ENCODE measurements around the gene PRKAB2. TPM values are rescaled to one million over a fixed set of nuclear protein-coding genes. Genes with fewer than 3 reads are reported as not detected.
"Not testable (repeated sequence)": the region's sequence is repeated elsewhere in the genome, so short reads cannot be mapped to it uniquely, and the experiment has no call there.

PRKAB2 gene, protein sequence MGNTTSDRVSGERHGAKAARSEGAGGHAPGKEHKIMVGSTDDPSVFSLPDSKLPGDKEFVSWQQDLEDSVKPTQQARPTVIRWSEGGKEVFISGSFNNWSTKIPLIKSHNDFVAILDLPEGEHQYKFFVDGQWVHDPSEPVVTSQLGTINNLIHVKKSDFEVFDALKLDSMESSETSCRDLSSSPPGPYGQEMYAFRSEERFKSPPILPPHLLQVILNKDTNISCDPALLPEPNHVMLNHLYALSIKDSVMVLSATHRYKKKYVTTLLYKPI
- polyA plus RNA-seq (2014; cell fraction: cytosol; rRNA removed) = 21.5 and 22.8 TPM in 2 replicates
- polyA plus RNA-seq (2014; cell fraction: nucleus; rRNA removed) = 38.1 and 47.7 TPM in 2 replicates

DNA sequence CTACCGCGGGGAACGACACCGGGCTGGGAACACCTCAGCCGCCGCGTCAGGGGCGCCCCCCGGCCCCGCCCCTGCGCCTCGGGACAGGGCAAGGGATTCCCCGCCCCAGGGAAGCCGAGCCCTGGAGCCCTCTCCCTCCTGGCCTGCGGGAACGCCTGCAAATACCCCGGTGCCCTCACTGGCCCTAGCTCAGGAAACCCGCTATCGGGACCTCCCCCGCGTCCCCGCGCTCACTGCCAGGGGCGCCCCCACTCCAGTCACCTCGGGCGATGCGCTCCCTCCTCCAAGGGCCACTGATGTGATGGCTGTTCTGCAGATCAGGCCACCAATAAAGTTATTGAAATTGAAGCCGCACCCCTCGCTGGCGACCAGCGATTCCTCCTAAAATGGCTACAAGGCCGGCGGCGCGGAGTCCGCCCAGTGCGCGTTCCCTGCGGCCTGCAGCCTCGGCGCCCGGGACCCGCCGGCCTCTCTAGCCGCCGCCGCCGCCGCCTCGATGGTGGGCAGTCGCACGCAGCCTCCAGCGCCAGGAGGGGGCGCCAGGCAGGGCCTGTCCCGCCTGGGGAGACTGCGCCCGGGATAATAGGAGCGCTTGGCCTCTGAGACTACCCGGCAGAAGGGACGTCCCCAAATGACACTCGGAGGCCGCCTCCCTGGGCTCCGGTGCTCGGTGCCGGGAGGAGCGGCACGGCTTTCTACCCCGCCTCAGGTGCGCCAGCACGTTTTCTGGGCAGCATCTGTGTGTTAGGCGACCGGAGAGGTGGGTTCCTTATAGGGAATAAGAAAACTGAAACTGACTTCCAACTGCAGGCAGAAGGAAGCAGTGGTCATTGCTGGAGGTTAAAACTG is at the start of gene PRKAB2:
TSS of gene PRKAB2 (minus strand) at position 303 of the 849 bp plus-strand sequence. CDS start 326 bp downstream, outside the sequence.
- DNase-seq (ENCODE audit: low spot score) = peak; percentile 97

DNA sequence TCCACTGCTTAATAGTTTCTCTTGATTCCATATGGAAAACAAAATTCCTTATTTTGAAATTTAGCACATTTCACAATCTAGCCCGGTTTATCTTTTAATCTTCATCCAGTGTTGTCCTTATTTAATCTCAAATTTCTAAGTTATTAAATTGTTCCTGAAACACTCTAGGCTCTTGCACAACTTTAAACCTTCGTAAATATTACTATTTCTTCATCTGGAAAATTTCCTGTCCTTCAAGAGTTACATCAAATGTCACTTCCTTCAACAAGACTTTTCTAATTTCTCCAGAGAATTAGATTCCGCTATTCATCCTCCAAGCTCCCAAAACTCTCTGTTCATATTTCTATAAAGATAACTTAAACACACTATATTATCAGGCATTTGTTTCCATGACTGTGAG is 46.3 kb upstream of the PRKAB2 start:
- no peak for DNase-seq (ENCODE audit: low spot score)

DNA sequence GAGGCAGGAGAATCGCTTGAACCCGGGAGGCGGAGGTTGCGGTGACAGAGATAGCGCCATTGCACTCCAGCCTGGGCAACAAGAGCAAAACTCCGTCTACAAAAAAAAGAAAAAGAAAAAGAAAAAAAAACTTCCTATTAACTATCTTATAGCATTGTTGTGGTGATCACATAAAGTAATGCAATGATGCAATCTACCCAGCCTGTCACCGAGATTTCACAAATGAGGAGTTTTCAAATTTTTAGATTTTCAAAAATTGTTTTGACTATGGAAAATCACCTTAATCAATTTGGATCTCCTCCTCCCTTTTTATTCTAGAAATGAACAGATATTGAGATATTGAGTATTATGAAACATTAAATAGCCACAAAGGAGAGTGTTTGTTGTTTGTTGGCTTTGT is 44.9 kb upstream of the PRKAB2 start:
- no peak for DNase-seq (ENCODE audit: low spot score)

DNA sequence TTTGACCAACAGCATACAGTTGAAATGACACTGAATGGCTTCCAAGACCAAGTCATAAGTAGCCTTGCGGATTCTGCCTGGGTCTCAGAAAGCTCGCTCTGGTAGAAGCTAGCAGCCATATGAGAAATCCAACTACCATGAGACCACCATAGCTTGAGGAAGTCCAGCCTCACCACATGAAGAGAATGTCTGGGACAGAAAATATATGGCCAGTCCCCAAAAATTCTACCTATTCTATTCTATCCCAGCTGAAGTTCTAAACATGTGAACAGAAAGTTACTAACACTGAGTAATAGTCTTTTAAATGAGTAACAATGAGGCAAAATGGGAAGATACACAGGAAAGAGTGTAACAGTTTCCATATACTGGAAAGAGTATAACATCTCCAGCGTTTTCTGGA is 43.9 kb upstream of the PRKAB2 start:
- no peak for DNase-seq (ENCODE audit: low spot score)

DNA sequence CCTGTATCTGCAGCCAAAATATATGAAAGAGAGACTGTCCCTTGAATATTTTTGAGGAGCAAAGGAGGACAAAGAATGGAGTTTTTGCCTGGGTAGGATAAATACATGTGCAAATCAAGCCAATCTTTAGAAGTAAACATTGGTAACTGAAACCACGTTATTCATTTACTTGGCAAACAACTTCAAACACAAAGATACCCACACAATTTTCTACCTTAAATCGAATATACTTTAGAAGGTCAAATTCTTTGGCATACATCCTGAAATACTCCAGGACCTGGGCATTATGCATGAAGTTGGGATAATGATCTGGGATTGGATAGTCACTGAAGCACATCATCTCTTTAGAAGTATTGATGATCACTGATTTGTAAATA is 43.3 kb upstream of the PRKAB2 start:
- no peak for DNase-seq (ENCODE audit: low spot score)

DNA sequence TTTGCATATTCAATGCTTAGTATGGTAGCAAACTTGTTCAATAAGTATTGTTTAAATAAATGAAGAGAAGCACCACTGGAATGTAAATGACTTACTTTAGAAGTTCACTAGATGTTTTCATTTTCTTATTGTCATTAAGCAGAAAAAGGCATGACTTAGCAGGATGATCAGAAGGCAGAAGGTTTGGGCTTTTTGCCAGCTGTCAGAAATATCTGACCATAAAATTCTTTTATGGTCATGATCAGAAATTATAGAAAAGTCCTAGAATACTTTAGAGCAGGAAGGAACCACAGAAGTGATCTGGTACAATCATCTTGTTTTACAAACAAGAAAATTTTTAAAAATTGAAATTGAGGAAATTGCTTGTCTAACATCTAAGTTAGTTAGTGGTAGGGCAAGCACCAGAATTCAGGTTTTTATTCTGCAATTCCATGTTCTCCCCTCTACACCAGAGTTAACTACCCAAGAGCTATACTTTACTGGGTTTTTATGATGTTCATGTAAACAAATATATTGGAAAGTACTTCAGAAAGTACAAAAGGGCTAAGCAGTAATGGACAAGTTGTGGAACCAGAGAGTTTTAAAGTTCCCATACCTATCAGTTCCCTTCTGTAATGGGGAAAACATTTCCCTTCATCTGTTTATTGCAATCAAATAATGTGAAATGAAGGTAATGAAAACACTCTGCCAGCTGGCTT is 42.7 kb upstream of the PRKAB2 start:
- DNase-seq (ENCODE audit: low spot score) = no peak

DNA sequence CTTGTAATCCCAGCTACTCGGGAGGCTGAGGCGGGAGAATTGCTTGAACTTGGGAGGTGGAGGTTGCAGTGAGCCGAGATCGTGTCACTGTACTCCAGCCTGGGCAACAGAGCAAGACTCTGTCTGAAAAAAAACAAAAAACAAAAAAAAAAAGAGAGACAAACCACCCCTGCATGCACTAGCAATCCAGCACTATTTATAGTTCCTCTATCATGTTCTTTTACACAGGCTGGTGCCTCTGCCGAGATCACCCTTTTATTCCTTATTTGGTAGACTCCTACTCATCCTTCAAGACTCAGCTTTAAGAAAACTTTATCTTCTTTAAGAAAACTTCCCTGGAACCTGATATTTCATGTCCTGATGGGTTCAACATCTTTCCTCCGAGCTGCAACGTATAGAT is 42.1 kb upstream of the PRKAB2 start:
- DNase-seq (ENCODE audit: low spot score) = no peak

DNA sequence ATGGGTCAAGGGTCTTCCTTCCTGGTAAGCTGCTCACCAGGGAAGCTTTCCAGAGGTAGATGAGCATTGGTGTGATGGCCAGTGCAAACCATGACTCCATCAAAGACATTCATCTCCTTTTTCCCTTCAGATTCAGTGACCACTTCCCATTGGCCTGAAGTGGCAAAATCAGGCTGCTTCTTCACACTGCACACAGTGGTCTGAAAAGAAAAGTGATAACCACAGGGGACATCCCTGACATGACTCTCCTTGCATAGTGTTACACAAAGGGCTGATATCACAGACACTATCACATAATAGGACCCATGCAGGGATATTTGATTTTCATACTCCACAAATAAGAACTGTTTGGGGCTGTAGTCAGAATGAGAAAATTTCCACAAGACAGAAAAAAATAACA is 41.0 kb upstream of the PRKAB2 start:
- no peak for DNase-seq (ENCODE audit: low spot score)

DNA sequence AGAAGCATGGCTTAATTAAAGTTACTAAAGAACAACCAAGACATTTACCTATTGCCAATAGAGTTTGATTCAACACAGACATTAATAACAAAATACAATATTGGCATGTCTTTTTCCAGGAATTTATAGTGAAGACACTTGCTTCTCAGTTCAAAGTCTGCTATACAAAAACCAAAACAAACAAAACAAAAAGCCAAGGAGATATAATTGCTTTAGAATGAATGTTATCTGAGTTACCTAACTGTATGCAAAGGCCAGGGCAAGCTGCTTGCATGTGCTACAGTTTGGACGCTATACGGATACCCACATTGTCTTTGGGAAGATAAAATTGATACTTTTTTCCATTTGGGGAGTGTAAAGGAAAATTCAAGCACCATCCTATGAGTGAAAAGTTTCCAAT is 39.3 kb upstream of the PRKAB2 start:
- no peak for DNase-seq (ENCODE audit: low spot score)

DNA sequence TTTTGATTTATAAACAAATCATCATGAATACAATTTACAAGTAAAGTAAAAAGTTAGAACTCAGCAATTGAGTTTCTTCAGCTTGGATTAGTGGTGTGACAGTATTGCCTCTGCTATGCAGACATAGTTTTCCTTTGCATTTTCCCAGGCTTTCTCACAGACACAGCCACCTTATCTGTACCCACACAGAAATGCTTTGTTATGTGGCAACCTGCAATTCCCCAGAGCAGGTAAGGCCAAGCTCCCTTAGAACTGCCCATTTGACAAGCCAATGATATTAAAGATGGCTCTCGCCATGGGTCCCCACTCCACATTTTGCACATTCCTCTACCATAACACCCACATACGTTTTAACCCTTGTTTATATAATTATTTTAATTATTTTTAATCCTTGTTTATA is 38.7 kb upstream of the PRKAB2 start:
- no peak for DNase-seq (ENCODE audit: low spot score)

DNA sequence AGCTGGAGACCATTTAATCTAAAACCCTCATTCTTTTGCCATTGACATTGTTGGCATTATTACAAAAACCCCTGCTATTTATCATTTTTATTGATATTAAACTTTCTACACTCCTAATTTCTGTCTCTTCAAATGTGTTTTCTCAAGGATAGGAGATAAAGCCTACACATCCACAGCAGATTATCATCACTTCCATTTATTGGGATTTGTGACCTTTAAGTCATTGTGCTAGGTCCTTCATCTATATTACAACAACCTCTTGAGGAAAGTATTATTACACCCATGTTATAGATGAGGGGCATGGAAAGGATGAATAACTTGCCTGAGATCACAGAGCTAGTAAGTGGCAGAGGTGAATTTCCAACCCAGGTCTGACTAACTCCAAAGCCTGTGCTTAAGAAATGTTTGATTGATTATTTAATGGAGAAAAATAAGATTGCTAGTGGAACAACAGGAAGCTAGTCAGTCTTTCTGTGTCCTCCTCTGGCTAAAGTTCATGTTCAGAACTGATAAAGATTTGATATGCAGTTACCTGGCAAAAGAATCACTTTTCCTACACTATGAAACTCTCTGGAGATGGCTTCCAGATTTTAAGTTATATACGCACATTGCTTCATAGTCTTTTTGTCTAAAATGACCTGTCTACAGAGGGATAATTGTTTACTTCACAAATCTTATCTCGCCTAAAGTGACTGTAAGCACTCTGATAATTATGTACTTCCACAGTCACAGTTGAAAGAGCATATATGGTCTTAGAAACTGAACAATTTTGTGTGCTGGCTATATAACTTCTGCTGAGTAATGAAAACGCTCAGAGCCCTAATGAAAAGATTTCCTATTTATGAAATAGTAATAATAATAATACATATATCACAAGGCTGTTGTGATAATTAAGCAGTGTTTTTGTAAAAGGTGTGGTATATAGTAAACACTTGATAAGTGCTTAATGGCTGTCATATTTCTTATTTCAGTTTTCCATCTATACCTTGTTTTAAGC is 37.9 kb upstream of the PRKAB2 start:
- DNase-seq (ENCODE audit: low spot score) = no peak

DNA sequence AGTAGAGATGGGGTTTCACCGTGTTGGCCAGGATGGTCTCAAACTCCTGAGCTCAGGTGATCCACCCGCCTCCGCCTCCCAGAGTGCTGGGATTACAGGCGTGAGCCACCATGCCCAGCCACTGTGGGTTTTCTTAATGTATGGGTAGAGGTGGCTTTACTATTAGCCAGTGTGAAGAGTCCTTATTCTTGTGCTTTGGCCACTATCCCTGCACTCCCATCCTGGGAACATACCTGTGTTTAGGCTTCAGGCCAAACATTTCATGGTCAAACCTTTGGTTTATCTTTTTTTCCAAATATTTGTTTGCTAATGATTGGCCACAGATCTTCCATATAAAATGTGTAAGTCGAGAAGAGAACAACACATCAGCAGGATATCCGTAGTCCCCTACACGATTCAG is 36.3 kb upstream of the PRKAB2 start:
- DNase-seq (ENCODE audit: low spot score) = no peak

DNA sequence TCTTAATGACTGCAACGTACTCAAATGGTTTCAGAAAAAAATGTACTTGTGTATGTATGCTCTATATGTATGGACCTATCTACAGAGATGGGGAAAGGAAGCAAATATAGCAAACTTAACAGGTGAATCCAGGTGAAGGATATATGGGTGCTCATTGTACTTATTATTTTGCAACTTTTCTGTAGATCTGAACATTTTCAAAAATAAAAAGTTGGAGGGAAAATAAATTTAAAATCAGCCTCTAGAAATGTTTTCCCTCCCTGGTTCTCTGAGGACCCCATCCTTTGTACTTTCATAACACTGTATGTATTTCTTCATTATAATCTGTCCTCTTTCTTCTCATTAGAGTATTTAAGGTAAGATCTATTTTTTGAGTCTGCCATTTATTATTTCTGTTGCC is 34.9 kb upstream of the PRKAB2 start:
- DNase-seq (ENCODE audit: low spot score) = no peak

DNA sequence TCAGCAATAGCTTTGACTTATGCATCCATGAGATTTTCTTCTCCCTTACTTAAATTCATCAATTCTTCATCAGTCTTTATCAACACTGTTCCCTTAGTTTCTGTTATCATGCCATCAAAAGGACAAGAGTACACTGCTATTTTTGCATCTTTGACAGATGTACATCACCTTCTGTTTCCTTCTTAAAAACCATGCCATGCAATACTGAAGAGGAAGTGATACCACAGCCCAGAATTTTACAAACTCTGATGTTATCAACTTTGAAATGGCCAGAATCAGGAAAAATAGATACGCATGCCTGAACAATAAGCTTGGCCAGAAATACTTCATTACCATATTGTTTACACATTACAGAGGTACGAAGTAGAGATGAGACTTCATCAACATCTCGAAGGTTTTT is 31.8 kb upstream of the PRKAB2 start:
- DNase-seq (ENCODE audit: low spot score) = no peak

DNA sequence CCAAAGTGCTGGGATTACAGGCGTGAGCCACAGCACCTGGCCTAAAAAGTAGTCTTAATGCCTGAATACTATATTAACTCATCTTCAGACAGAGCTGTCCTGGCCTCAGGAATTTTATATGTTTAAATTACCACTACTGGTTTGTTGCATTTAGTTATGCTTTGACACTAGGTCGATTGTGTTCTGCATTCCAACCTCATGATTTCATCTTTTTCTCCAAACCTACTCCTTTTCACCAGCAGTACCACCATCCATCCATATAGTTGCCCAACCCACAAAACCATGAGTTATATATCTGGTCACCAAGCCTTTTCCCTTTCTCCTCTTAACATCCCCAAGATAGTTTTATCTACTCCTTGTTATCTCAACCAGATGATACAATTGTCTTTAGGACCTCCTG is 30.3 kb upstream of the PRKAB2 start:
- no peak for DNase-seq (ENCODE audit: low spot score)

DNA sequence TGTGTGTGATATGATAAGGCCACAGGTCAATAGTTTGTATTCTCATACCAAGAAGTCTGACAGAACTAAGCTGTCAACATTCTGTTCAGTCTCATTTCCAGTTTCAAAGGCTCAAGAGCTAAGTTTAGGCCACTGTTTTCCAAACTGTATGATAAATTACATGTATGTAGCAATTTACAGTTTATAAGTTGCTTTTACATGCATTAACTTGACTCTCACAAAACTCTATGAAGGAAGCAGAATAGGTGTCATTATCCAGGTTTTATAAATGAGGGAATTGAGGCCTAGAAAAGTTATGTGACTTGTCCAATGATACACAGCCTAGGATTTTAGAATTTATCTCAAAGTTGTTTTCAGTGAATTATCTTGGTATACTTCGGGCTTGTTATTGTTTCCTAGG is 29.5 kb upstream of the PRKAB2 start:
- no peak for DNase-seq (ENCODE audit: low spot score)

DNA sequence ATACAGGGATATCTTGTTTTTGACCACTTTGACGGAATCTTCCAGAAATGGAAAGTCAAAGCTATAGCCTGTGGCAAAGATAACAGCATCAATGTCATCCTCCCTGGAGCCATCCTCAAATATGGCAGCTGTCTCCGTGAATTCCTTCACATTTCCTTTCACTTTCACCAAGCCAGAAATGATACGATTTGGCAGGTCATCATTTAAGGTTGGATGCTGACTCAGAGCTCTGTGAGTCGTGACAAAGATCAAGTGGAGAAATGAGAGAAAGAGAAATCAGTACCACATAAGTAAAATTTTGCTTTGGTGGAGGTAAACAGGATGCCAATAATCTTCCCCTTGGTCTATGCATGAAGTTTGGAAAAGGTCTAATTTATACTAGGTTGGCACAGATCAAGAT is 29.0 kb upstream of the PRKAB2 start:
- no peak for DNase-seq (ENCODE audit: low spot score)

DNA sequence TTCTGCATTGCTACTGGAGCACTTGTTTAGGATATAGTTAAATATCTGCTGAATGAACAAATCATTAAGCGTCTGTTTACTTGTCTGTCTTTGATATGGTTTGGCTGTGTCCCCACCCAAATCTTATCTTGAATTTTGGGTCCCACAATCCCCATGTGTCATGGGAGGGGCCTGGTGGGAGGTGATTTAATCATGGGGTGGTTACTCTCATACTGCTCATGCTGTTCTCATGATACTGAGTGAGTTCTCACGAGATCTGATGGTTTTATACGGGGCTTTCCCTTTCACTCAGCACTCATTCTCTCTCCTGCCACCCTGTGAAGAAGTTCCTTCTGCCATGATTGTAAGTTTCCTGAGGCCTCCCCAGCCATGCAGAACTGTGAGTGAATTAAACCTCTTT is 25.1 kb upstream of the PRKAB2 start:
- not testable (repeated sequence) for DNase-seq (ENCODE audit: low spot score)

DNA sequence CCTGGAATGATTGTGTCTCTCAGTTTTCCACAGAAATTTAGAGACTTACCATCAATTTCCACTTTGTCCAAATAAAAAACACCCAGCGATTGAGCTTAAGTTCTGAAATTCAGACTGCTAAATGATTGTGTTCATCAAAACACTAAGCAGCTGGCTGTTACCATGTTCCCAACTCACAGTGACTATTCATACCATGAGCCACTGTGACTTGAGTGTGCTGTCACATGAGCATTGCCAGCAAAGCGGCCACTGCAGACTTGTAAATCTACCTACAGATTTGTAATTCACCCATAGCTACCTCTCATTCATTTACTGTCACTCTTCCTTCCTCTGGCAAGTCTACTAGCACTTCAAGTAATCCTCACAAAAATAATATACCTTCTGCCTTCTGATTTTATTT is 17.2 kb upstream of the PRKAB2 start:
- DNase-seq (ENCODE audit: low spot score) = no peak

DNA sequence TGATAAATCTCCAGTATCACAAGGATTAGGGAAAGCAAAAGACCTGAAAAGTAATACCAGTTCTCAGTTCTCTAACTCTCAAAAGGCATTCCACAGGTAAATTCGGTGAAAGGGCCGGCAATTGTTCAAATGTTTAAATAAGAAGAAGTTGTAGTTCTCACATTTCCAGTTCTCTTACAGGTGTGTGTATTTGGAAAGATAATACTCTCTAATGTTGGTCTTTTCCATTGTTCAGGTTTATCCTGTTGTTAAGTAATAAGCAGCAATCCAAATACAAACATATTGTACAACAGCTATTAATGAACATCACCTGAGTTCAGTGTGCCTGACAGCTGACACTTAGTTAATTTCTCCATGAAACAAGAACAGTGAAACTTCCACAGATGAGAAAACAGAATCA is 13.2 kb upstream of the PRKAB2 start:
- DNase-seq (ENCODE audit: low spot score) = no peak

All from SK-N-DZ (cell line).